GM23248 (cell line): ENCODE results near the gene ATP6V0B.

Source experiments
- EZH2 ChIP-seq: fragments of 200-600 bp; sonication (generic); IDR thresholded peaks from 2 replicates; pipeline ENCODE4 v1.6.1; 2018; ENCODE audit warnings: antibody characterized with exemption, mild to moderate bottlenecking; ENCODE audit not compliant: insufficient read depth, poor library complexity, severe bottlenecking
- EZH2phosphoT487 ChIP-seq: fragments of 200-600 bp; sonication (generic); IDR thresholded peaks from 2 replicates; pipeline ENCODE4 v1.6.1; 2018; ENCODE audit warnings: antibody characterized with exemption, moderate library complexity, mild to moderate bottlenecking, low read depth; ENCODE audit not compliant: insufficient read depth

GRCh38 chr1:43932786-43933385, 41.9 kb upstream of the ATP6V0B start:
- TF ChIP-seq EZH2 (no peak), EZH2phosphoT487 (no peak)
